NCI-H524 treated with DMSO at 0.1 percent for 48 hours (cell line): ENCODE results near the gene ELMOD1.
"Not testable (repeated sequence)": the region's sequence is repeated elsewhere in the genome, so short reads cannot be mapped to it uniquely, and the experiment has no call there.

Experiments
- DNase-seq: peaks from one replicate; lab custom pipeline; 2025; lab: John Stamatoyannopoulos, UW

The ELMOD1 gene

DNA sequence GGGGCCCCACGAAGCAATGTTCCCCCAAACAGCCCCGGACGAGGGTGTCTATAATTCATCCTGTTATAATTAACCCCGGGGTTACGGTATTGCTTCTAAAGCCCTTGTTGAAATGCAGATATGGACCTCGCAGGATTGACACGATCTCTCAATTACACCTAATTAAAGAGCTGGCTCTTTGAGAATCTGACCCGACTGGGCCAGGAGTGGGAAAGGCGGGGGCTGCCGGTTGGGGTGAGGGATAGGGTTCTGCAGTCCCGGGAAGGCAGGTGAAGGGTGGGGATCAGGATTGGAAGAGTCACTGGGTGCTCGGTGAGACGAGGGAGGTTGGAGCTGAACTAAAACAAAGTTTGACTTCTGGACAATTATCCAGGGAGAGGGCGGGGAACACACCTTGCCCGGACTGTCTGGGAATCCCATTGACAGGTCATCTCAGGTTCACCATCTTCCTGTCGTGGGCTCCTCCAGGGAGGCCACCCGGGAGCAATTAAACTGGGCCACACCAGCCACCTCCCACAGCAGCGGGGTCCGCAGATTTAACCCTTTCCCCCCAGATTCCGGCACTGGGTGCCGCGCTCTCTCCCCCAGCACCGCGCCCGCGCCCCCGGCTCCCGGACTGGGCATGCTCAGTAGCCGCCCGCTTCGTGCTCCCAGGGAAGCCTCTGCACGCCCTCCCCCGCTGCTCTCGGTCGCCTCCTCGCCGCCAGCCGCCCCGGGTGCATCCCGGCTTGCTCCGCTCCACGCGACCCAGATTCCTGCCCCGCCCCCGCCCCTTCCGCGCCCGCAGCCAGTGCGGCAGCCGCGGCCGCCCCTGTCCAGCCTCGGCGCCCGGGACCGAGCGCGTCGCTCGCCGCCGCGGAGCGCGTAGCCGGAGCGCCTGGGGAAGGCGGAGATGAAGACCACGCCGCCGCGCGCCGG, at the start of gene ELMOD1:
Gene ELMOD1, plus strand, starts transcription at position 688 of the 918 bp plus-strand sequence. CDS start 27,043 bp downstream, outside the sequence.
- DNase-seq, result no peak

DNA sequence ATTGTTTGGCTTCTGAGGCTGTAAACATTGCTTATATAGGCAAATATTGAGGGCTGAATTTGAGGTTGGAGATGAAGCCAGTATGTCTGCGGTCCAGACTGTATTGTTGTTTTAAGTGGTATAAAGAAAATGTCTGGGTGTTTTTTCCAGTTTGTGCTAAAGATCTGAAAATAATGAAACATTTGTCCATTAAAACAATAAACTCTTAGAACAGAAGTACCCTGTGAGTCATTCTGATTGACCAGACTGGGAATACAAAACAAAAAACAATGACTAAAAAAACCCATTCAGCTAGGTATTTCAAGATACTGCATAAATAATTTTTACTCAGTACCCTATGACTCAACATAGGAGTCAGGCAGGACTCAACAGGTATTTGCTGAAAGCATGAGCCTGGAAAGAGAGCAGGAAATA, 45.8 kb upstream of the ELMOD1 start:
- DNase-seq, result no peak

DNA sequence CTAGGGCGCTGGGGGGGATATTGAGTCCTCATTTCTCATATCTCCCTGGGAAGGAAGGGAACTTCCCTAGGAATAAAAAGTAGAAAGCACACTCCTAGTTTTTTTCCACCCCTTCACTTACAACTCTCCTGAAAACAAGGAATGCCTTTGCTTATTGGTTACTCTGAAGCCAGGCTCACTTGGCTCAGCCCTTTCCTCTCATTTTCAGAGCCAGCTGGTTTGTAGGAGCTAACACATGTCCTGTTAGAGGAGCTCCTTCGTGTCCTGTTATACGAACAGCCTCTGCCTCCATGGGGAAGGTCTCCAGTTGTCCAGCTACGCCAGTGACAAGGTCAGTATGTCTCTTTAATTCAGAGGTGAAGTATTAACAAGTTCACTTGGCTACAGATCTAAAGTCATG, 43.0 kb upstream of the ELMOD1 start:
- no peak for DNase-seq

DNA sequence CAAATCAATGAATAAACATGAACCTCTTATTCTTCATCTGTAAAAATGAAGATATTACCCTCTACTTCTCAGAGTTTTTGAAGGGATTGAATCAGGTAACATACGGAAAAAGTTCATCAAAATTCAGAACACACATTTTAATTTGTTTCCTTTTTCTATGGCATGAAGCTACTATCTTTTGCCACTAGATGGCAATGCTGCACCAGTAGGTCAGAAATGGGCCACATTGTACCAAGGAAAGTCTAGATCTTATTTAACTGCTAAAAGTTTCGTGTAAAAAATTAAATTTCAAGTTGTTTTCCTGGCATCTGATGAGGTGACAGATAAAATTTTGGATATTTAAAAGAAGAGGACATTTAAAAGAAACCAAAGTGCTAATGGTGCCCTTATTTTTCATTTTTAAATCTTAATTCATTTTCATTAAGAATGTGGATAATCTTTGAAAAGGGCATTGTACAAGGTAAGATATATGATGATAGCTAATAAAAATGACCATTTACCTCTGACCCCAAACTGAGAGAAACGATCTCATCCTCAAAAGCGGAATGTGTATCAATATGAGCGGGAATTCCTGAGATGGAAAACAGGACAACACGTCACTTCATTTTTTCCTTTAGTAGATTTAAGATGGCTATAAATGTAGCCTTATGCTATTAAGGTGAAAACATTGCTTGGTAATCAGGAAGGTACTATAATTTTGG, 41.5 kb upstream of the ELMOD1 start:
- DNase-seq, result no peak

DNA sequence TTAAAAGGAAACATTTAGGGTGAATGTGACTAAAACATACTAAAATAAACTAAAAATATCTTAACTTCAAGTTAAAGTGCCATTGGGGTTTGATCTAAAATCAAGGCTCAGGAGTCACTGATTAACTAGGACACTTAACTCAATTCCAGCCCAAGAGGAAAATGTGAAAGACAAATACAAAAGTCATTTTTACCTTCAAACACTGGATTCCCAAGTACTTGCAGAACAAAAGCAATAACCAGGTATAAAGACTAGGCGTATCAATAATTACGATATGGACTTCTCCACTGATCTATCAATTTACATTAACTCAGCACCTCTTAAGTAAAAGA, 41.0 kb upstream of the ELMOD1 start:
- DNase-seq, result no peak

DNA sequence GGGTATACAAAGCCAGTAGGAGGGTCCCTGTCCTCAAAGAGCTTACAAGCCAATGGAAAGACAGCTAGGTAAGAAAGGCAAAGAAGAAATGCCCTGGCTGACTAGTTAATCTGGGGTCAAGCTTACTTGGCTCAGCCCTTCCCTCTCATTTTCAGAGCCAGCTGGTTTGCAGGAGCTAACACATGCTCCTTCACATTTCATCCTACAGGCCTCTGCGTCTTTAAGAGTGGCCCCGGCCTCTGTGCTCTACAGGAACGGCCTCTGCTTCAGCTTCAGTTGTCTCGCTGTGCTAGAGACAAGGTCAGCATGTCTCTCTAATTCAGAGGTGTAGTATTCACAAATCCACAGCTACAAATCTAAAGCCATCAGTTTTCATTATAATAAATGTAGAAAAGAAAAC, 40.6 kb upstream of the ELMOD1 start:
- DNase-seq, result no peak

DNA sequence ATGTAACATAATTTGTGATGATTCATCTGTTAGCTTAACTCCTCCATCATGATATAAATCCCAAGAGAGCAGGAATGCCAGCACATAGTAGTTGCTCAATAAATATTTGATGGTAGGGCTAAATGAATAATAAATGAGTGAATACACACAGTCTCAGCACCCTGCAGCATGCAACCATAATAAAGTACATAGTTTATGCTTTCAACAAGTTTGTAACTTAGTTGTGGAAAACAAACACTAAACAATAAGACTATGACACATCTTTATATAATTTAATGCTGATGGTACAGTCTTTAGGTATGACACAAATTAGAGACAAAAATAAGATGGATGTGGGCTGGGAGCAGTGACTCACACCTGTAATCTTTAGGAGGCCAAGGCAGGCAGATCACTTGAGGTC, 29.3 kb upstream of the ELMOD1 start:
- DNase-seq, result no peak

DNA sequence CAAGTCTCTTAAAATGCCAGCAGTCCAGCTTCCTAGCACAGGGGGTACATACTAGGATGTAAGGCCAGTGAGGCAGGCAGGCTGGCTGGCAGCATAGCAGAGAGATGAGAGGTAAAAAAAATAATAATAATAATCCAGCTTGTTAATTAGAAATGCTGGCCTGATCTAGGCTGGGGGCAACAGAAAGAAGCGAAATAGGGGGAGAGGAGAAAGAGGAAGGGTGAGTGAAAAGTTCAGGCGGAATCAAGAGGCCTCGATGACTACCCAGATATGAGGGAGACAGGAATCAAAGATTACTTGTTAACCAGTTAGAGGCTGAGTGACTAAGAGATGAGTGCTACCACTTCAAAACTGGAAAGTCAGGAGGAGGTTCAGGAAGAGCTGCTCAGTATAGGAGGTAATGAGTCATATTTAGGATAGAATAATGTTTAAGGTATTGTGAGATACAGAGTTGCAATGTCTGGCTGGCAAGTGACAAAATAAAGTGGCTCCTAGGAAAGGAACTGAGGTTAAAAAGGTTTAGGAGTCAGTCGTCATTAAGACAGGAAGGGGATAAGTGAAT, 28.2 kb upstream of the ELMOD1 start:
- no peak for DNase-seq

DNA sequence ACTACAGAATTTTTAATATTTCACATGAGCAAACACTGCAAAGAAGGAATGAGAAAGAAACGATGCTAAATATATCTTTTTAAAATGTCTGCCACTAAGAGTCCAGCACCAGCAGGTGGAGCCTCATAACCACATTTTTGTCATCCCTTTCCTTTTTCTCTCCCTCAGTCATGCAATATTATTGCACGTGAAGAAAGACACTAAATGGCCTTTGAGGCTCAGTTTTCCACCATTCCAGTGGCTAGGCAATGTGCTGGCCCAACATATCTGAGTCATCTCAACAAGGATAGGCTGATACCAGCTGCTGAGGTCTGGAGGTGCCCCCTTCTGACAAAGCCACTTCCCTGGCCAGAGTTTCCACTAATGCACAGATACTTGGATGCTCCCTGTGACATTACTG, 27.2 kb upstream of the ELMOD1 start:
- DNase-seq, result peak; percentile 19

DNA sequence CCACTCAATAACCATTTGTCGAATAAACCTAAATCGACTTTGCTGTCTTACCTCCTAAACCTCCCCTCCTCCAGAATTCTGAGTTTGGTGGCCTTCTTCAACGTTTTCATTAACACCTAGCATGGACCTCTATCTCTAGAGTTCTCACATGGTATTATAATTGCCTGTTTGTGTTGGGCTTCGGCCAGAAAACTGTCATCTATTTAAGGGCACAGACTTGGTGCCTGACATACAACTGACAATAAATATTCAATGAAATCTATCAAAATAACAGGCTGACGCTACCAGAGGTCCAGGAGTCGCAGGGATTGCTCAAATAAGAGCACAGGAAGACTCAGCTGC, 26.1 kb upstream of the ELMOD1 start:
- DNase-seq, result no peak

DNA sequence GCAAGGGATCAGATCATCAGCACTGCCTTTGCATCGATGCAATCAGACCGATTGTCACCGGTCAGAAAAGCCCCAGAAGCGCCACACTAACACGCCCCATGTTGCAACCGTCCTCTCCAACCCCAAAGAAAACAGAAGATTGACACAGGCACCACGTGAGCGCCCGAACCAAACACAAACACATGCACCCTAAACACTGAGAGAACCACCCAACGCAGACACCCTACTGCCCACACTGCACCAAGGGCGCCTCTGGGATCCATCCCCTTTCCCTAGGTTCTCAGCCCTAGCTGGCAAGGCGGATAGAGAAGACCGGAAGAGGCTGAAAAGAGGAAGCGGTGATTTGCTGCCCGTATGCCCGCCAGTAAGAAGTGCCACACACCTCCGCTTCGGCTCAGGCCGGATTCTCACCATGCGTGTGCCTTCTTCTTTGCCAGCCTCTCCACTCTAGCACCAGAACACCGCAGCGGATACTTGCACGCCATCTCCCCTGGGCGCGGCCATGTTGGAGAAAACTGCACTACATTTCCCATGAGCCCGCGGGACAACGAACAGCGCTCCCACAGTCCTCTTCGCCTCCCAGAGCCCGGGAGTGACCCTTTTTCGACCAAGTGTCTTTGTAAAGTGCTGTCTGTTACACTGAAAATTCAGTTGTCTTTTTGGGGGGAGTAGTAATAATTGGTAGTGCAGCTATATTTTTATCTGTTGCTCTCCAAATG, 25.6 kb upstream of the ELMOD1 start, which contains the start of gene ALKBH8:
Gene ALKBH8, minus strand, starts transcription at position 517 of the 719 bp plus-strand sequence. CDS start 4,842 bp downstream, outside the sequence.
- no peak for DNase-seq

DNA sequence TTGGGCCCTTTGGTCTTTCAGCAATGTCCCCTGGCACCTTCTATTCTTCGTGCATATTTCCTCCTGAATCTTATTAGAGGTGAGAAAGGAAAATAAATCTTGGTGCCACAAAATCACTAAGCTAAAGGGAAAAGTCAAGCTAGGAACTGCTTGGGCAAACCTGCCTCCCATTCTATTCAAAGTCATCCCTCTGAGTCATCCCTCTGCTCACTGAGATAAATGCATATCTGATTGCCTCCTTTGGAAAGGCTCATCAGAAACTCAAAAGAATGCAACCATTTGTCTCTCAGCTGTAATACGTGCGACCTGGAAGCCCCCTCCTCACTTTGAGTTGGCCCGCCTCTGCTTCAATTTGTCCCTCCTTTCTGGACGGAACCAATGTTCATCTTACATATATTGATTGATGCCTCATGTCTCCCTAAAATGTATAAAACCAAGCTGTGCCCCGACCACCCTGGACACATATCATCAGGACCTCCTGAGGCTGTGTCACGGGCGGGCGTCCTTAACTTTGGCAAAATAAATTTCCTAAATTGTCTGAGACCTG, 24.9 kb upstream of the ELMOD1 start:
- DNase-seq, result not testable (repeated sequence)

DNA sequence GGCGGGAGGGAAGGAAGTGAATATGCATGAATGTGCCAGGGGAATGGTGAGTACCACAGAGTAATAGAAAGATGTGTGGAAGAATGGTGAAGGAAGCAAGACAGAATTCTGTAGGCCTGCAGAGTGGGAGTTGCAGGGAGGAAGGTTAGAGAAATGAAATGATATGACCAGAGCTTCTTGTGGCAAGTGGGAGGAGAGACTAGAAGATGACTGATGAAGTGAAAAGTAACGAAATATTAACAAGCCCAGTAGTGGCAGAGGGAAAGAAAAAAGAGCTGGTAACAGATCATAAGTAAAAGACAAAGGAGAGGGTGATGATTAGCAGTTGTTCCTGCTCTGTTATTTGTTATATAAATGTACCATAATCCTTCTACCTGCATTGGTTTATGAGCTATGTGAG, 24.4 kb upstream of the ELMOD1 start:
- DNase-seq, result no peak

DNA sequence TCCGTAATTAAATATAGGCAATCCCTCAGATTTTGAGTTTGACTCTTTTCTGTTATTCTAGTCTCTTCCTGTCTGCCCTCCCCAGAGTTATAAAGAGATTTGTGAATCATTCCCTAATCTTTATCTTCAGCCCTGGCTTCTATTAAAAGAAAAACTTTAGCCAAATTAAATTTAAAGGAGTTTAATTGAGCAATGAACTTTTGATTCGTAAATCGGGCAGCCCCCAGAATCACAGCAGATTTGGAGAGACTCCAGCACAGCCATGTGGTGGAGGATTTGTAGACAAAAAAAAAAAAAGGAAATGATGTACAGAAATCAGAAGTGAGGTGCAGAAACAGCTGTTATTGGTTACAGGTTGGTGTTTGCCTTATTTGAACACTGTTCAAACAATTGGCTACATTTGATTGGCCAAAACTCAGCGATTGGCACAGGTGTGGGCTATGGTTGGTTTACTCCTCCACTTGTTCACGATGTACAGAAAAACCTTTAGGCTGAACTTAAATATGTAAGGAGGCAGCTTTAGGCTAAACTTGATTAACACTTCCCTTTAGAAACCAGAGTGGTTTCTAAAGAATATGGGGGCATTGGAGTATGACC, 23.1 kb upstream of the ELMOD1 start:
- DNase-seq, result no peak

DNA sequence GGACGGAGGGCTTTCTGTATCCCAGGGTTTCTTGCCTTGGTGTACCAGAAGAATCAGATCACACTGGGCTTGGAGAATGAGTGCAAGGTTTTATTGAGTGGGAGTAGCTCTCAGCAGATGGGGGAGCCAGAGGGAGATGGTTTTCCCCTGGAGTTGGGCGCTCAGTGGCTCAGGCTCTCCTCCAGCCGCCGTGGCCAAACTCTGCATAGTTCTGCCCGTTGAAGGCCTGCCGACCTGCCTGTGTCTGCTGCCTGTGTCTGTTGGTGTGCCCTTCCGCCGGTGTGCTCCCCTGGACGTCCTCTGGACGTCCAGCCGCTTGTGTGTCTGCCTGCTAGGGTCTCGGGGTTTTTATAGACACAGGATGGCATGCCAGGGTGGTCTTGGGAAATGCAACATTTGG, 20.9 kb upstream of the ELMOD1 start:
- DNase-seq, result no peak

DNA sequence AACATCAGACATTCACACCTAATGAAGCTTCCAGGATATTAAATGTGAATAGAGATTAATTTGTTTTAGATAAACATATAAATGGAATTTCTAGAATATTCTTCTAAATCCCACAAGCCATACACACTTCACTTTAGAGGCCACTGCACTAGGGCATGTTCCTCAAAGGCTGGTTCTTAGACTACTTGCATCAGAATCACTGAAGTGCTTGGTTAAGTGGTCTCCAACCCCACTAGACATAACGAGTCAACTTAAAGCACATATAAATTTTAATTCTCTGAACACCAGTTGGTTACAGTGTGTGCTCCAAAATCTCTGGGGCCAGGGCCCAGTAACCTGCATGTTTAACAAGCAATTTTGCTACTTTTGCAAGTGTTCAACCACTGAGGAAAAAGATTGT, 17.5 kb upstream of the ELMOD1 start:
- peak; percentile 23 for DNase-seq

DNA sequence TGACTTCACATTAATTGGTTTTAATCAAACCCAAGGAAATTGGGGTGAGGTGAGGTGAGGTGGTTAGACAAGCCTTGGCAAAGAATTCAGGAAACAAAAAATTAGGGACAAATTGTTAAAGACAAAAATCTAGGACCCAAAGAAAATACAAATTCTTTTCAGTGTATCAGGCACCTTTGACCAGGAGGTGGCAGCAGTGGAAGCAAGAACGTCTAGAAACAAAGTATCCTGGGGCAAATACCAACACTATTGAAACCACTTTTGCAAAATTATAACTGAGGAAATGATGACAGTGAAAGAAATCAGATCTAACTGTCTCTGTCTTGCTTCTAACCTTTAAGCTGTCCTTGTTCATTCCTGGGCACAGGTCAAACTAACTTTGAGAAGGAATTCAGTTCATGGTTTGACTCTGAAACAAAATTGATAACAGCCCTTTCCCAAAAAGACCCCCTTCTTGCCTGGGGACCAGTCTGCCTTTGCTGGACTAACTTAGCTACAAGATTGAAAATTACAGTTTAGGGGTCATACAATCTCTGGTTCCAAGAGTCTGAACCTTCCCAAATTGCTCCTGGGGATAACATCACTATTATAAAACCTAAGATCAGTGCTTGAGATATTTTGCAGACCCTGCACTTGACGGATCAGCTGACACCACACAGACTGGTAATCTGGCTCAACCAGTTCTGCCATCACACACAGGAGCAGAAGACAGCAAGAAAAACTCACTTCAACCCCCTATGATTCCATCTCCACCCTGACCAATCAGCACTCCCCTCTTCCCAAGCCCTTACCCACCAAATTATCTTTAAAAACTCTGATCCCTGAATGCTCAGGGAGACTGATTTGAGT, 14.2 kb upstream of the ELMOD1 start:
- DNase-seq, result not testable (repeated sequence)

DNA sequence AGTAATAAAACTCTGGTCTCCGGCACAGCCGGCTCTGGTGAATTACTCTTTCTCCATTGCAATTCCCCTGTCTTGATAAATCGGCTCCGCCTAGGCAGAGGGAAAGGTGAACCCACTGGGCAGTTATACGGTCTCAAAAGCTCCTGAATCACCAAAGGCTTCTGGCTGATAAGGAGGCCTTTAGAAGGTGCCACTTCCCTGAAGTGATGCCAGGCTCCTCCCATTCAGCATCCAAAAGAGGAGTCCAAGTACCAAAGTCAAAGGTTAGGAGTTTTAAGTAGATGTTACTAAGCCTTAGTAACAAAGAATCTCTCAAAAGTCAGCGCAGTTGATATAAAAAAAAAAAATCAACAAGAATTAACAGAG, 13.6 kb upstream of the ELMOD1 start:
- DNase-seq, result no peak

DNA sequence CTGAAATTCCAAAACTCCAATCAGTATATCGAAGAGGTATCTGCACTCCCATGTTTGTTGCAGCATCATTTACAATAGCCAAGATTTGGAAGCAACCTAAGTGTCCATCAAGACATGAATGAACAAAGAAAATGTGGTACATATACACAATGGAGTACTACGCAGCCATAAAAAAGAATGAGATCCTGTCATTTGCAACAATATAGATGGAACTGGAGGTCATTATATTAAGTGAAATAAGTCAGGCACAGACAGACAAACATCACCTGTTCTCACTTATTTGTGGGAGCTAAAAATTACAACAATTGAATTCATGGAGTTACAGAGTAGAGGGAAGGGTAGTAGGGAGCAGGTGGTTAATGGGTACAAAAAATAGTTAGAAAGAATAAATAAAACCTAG, 11.8 kb upstream of the ELMOD1 start:
- DNase-seq, result not testable (repeated sequence)

DNA sequence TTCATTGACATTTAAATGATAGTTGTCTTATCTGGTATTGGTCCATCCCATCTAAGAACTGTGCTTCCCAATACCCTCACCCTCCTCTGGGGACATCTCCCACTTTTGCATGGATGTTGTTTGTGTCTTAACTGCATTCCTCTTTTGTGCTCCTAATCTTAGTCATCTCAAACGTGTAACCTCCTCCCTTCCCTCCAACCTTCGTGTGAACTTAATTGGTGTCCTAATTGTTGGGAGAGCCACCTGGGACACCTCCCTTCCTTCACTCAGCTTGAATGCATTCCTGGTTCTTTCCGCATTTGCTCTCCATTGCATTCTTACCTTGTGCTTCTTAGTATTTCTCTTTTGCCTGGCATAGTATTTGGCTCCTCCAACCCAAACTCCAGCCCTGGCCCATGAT, 9.8 kb upstream of the ELMOD1 start:
- DNase-seq, result no peak
